C1 segment of cervical spinal cord (tissue), 14 donors: ENCODE measurements around the gene CDH4.
"Not testable (repeated sequence)": the region's sequence is repeated elsewhere in the genome, so short reads cannot be mapped to it uniquely, and the experiment has no call there.

Experiments used
- DNase-seq, 14 donors: peaks; one replicate each; lab custom pipeline; 2025; lab: John Stamatoyannopoulos, UW

Gene CDH4

DNA sequence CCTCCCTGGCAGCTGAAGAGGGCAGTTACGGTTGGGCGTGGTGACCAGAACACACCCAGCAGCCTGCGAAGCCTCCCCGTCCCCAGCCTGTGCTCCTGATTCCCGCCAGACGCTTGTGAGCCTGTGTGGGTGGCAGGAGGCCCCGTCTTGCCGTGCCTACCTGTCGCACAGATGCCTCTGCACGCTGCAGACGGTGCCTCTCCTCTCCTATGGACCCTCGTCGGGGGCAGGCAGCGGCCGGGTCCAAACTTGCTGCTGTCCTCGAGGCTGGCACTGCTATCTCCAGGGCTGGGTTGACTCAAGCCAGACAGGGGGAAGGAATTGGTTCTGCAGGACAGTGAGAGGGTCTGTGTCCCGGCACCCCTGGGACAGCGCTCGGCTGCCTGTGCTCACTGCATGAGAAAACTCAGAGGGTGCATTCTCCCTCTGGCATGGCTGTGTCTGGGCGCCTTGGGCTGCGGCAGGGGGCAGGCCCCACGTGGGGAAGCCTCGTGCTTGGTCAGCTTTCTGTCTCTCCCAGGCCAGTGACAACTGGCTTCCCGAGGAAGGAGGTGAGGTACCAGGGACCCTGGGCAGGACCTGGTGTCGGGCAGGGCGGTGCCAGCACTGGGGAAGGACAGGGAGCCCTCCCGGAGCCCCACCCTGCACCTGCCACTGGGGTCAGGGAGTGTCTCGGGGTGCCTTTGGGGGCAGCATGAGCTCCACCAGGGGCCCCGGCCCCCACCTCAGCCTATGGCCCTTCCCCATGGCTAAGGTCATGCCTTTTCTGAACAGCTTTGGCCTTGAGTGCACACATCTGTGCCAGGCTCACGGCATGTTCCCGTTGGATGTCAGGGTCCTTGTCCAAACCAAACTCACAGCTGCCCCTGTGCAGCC, 686.1 kb downstream of the CDH4 start:
- DNase-seq = no peak

- no peak for DNase-seq
These were observed 687.0 kb downstream of the CDH4 start for GRCh38 chr20:61938839-61939690.

DNA sequence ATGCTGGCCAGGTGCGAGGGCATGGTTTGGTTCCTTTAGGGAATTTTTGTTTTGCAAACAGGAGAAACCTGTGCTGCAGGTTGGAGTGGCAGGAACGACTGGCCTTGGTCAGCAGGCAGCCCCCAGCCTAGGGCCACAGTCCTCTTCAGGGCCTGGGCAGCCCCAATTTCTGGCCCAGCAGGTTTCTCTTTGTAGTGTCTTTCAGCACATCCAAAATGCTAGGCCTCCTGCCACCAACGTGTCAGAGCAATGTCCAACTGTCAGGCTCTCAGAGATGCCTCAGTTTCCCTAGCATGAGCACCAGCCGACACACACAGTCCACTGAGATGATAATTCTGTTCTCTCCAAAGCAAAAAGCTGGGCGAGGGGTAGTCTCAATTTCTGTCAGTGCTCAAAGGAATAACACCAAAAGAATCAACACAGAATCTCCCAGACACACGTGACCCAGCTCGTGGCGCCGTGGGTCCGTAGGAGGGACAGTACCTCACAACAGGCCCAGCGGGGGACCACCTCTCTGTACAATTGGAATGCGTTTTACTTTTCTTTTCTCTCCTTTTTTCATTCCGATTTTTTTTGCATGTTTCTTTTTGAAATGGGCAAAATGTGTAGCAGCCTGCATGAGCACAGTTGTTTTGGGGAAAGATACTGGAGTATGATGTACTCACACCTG, 687.8 kb downstream of the CDH4 start:
- no peak for DNase-seq

- DNase-seq = peak in 1 of 14 donors; percentile 76
These were observed 688.4 kb downstream of the CDH4 start for GRCh38 chr20:61940491-61940890.

DNA sequence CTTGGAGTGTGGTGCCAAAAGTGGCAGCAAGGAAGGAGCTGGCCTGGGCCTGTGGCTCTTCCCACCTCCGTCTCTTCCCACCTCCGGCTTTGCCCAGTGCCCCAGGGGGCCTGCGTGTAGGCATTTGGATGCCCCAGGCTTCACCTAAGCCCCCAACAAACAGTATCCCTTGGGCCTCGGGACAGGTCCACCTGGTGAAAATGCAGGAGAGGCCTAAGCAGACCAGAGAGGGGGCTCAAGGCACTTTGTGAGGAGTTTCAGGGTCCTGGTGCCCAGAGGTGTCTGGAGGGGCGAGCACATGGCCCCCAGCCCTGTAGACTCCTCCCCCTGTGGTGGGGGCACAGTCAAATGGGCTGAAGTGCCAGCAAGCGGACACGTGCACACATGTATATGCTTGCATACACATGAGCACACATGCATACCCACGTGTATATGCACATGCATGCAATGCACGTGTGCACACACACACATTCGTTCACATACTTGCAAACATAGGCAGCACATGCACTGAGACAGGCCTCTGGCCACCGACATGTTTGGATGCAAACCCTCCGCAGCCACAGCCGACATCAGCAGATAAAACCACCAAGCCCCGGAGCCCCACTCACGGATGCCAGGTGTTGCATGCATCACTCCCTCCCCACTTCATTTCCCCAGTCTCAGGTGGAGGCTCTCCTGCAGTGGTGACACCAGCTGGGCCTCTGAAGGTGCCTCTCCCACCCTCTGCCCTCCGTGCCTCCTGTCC, 689.1 kb downstream of the CDH4 start:
- no peak for DNase-seq

- DNase-seq = no peak
These were observed 689.8 kb downstream of the CDH4 start for GRCh38 chr20:61941721-61942405.

- no peak for DNase-seq
These were observed 690.5 kb downstream of the CDH4 start for GRCh38 chr20:61942526-61942925.

- DNase-seq = not testable (repeated sequence)
These were observed 692.9 kb downstream of the CDH4 start for GRCh38 chr20:61944967-61945366.

GRCh38 chr20:61945495-61945894, 693.4 kb downstream of the CDH4 start:
- not testable (repeated sequence) for DNase-seq

DNA sequence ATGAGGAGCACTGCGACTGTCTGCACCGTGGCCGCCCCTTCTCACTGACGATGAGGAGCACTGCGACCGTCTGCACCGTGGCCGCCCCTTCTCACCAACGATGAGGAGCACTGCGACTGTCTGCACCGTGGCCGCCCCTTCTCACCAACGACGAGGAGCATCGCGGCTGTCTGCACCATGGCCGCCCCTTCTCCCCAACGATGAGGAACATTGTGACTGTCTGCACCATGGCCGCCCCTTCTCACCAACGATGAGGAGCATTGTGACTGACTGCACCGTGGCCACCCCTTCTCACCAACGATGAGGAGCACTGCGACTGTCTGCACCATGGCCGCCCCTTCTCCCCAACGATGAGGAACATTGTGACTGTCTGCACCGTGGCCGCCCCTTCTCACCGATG, 696.0 kb downstream of the CDH4 start:
- not testable (repeated sequence) for DNase-seq

GRCh38 chr20:61948586-61949362, 696.7 kb downstream of the CDH4 start:
- no peak for DNase-seq

DNA sequence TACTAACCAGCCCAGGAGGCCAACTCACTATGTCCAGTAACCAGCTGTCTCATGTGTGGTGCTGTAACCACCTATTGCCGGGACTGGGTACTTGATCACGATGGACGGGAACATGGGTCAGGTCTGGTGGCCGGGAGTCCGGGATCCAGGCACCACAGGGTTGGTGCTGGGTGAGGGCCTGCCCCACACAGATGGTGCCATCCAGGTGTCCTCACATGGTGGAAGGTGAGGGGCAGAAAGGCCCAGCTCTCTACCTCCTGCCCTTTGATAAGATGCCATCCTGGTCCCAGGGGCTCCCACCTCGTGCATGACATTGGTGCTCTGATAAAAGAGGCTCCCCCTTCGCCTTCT, 697.3 kb downstream of the CDH4 start:
- no peak for DNase-seq

- no peak for DNase-seq
These were observed 697.9 kb downstream of the CDH4 start for GRCh38 chr20:61949714-61950640.

DNA sequence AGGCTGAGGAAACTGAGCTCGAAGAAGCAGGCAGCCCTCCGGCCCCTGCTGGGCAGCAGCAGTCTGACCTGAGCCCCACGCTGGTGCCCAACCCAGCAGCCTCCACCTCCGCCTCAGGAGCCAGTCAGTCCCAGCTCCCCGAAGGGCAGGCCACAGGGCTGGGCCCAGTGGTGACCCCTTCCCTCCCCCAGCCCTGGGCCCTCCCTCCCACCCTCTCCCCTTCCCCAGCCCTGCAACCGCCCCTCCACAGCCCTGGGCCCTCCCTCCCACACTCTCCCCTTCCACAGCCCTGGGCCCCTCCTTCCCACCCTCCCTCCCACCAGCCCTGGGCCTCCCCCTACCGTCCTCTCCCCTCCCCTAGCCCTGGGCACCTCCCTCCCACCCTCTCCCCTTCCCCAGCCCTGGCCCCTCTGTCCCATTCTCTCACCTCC, 698.6 kb downstream of the CDH4 start:
- no peak for DNase-seq

- DNase-seq = no peak
These were observed 699.9 kb downstream of the CDH4 start for GRCh38 chr20:61951695-61952533.

GRCh38 chr20:61953037-61954021, 701.3 kb downstream of the CDH4 start:
- no peak for DNase-seq
